Peyer's patch (tissue), 4 donors: ENCODE measurements around the gene OR2S2.

Experiments
- CTCF ChIP-seq, 6 experiments: fragments of 450-650 bp in 4 of 6; fragments of 200-600 bp in 2 of 6; sonication (generic) in 1 of 6; IDR thresholded peaks; one replicate each; pipeline ENCODE4 v1.5.1; 2017 to 2019; ENCODE audit warnings: antibody characterized with exemption in 6 of 6, mild to moderate bottlenecking in 3 of 6, moderate library complexity in 1 of 6
- POLR2A ChIP-seq, 2 donors: fragments of 450-650 bp; IDR thresholded peaks; one replicate each; pipeline ENCODE4 v1.5.1; 2017; ENCODE audit warnings: antibody characterized with exemption in 2 of 2, mild to moderate bottlenecking in 2 of 2, moderate library complexity in 2 of 2

DNA sequence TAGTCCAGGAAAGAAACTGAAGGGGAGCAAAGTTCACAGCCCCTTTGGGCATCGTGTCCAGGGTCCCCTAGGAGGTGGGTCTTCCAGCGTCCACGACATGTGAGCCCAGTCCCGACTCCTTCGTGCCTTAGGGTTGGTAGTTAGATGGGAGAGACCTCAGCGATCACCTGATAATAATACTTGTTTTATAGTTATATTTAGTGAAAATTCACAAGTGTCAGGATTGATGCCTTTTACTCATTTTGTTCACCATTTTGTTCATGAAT, 28.6 kb downstream of the OR2S2 start:
- TF ChIP-seq POLR2A (IDR thresholded peaks at IDR 0.05) (no peak), CTCF (IDR thresholded peaks at IDR 0.05) (no peak)
